PFSK-1 (cell line): ENCODE results near the gene HBQ1.

ENCODE experiments used
- FOXP2 ChIP-seq: optimal IDR thresholded peaks from 2 replicates; pipeline ENCODE3; 2011; ENCODE audit warnings: borderline replicate concordance, control low read depth, inconsistent platforms; ENCODE audit not compliant: insufficient read depth; ENCODE audit errors: extremely low read length, extremely low read depth
- POLR2AphosphoS5 ChIP-seq: IDR thresholded peaks from 2 replicates; pipeline ENCODE4 v1.6.1; 2012; ENCODE audit warnings: low read depth, mild to moderate bottlenecking, control low read depth, low read length, moderate library complexity
- SIN3A ChIP-seq: IDR thresholded peaks from 2 replicates; pipeline ENCODE4 v1.6.1; 2012; ENCODE audit warnings: mild to moderate bottlenecking, low read length, moderate library complexity, borderline replicate concordance; ENCODE audit not compliant: insufficient read depth
- TAF1 ChIP-seq: IDR thresholded peaks from 2 replicates; pipeline ENCODE4 v1.6.1; 2012; ENCODE audit warnings: low read length, control low read depth, borderline replicate concordance; ENCODE audit not compliant: insufficient read depth
- TF ChIP-seq, protein P1 (sequence below), 2 experiments: IDR thresholded peaks; 2 replicates each; pipeline versions ENCODE4 v1.6.1 to v1.8.0; 2011 to 2012; ENCODE audit warnings: low read depth in 2 of 2, low read length in 2 of 2, control low read depth in 1 of 2, inconsistent platforms in 1 of 2, mild to moderate bottlenecking in 1 of 2, moderate library complexity in 1 of 2; ENCODE audit not compliant: insufficient read depth in 1 of 2

HBQ1 gene

DNA sequence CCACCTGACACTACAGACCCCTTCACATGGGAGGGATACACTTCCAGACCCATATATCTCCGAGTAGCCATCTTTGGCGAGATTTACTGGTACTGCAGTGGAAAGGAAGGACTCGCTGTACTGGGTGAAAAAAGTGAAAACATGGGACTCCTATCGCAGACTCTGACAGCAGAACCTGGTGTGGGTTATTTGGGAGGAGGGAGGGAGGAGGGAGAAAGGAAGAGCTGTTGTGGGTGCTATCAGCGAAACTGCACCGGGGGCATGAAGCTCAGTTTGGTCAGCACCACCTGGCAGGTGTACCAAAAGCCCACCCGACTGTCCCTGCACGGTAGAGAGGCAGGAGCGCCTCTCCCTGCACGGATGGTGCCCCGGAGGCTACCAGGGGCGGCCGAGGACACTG, 5.0 kb downstream of the HBQ1 start:
- no peak for TF ChIP-seq TAF1
- TF ChIP-seq POLR2AphosphoS5: no peak
- TF ChIP-seq SIN3A: no peak
- TF ChIP-seq FOXP2: no peak
- TF ChIP-seq, protein P1, sequence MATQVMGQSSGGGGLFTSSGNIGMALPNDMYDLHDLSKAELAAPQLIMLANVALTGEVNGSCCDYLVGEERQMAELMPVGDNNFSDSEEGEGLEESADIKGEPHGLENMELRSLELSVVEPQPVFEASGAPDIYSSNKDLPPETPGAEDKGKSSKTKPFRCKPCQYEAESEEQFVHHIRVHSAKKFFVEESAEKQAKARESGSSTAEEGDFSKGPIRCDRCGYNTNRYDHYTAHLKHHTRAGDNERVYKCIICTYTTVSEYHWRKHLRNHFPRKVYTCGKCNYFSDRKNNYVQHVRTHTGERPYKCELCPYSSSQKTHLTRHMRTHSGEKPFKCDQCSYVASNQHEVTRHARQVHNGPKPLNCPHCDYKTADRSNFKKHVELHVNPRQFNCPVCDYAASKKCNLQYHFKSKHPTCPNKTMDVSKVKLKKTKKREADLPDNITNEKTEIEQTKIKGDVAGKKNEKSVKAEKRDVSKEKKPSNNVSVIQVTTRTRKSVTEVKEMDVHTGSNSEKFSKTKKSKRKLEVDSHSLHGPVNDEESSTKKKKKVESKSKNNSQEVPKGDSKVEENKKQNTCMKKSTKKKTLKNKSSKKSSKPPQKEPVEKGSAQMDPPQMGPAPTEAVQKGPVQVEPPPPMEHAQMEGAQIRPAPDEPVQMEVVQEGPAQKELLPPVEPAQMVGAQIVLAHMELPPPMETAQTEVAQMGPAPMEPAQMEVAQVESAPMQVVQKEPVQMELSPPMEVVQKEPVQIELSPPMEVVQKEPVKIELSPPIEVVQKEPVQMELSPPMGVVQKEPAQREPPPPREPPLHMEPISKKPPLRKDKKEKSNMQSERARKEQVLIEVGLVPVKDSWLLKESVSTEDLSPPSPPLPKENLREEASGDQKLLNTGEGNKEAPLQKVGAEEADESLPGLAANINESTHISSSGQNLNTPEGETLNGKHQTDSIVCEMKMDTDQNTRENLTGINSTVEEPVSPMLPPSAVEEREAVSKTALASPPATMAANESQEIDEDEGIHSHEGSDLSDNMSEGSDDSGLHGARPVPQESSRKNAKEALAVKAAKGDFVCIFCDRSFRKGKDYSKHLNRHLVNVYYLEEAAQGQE (IDR thresholded peaks at IDR 0.05; ENCODE audit: insufficient read depth in 1 of 2, low read depth in 2 of 2, low read length in 2 of 2): no peak

DNA sequence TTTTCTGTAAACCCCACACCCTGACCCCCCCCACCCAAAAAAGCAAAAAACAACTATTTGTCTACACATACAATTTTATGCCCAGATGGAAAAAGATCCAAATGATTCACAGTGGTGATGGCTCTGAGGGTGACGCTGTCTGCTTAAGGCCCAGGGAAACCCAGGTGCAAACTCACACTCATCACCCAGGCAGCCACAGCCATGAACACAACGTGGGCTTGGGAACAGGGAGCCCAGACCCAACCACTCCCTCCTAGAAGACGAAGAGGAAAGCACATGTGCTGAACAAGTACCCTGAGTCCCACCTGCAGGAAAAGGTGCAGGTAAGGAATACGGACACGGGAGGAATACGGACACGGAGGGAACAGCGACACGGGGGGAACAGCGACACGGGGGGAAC, 5.4 kb downstream of the HBQ1 start:
- TF ChIP-seq TAF1 (no peak), FOXP2 (no peak), POLR2AphosphoS5 (no peak), SIN3A (no peak)
- TF ChIP-seq, protein P1 (IDR thresholded peaks at IDR 0.05; ENCODE audit: insufficient read depth in 1 of 2, low read depth in 2 of 2, low read length in 2 of 2): no peak

DNA sequence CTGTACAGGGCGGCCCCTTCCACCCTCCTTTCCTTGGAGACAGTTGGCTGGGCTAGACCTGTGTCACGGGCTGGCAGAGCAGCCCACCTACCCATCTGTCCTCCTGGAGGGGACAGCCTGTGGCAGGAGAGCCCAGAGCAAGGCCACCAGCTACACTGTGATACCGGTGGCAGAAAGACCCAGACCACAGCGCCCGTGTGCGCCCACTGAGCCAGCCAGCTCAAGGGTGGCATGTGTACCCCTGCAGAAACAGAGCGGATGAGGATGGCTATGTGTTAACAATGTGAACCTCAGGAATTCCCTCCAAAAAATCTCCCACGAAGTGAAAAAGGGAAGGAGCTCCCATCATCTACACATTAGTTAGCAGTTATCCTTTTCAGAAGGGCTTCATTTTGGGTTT, 7.1 kb downstream of the HBQ1 start:
- no peak for TF ChIP-seq SIN3A
- TF ChIP-seq TAF1: no peak
- no peak for TF ChIP-seq POLR2AphosphoS5

DNA sequence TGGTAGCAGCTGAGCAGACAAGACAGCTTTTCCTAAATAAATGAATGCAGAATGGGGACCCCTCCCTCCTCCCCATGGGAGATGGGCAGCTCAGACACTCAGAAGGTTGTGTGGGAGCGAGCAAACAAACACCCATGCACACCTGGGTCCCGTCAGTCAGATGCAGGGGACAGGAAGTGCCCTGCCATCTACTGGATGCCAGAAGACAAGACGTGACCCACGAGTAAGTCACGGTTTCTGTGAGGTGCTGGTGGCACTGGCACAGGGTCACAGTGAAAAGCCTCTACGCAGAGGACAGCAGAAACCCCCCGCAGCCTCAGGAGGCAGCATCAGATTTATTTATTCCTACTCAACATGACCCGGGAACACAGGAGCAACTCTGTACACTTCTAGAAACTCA, 8.4 kb downstream of the HBQ1 start:
- TF ChIP-seq, protein P1 (IDR thresholded peaks at IDR 0.05; ENCODE audit: insufficient read depth in 1 of 2, low read depth in 2 of 2, low read length in 2 of 2): no peak
- TF ChIP-seq POLR2AphosphoS5 (no peak), FOXP2 (no peak), SIN3A (no peak), TAF1 (no peak)

DNA sequence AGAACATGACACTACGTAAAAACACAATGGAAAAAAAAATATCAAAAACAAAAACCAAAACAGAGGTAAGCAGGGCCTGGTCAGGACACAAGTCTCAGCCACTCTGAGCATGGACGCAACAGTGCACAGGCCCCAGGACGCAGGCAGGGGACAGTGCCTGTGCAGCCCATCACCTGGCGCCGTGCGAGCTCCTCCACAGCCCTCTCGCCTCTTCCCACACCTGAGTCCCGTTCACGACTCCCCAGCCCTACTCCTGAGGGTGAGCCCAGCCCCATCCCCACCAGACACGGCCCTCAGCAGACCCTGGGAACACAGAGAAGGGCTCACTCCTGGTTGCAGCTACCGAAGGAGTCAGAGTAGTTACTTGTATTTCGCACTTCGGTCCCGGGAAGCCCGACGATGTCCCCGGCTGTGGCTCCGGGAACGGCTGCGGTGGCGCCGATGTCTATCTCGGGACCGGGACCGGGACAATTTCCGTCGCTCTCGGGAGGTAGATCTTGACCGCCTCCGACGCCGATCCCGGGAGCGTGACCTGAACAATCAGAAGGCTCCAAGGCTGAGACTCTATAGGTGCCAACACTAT, 9.4 kb downstream of the HBQ1 start:
- TF ChIP-seq TAF1 (no peak), SIN3A (no peak), POLR2AphosphoS5 (no peak), FOXP2 (no peak)
- TF ChIP-seq, protein P1 (IDR thresholded peaks at IDR 0.05; ENCODE audit: insufficient read depth in 1 of 2, low read depth in 2 of 2, low read length in 2 of 2): no peak
